ENCODE measurements around the gene SERPINA4.
"Not testable (repeated sequence)": the region's sequence is repeated elsewhere in the genome, so short reads cannot be mapped to it uniquely, and the experiment has no call there.

Gene SERPINA4

GRCh38 chr14:94570440-94570839 is 9.2 kb downstream of the SERPINA4 start:
- no peak for DNase-seq

- no peak for DNase-seq
Observed at GRCh38 chr14:94571395-94571794, 10.2 kb downstream of the SERPINA4 start.

- no peak for DNase-seq
Observed at GRCh38 chr14:94571950-94572349, 10.7 kb downstream of the SERPINA4 start.

- DNase-seq, result no peak
Observed at GRCh38 chr14:94572637-94573303, 11.5 kb downstream of the SERPINA4 start.

- no peak for DNase-seq
Observed at GRCh38 chr14:94573475-94574277, 12.4 kb downstream of the SERPINA4 start.

GRCh38 chr14:94574336-94574735 is 13.1 kb downstream of the SERPINA4 start:
- DNase-seq, result no peak

GRCh38 chr14:94575730-94576585 is 14.7 kb downstream of the SERPINA4 start:
- DNase-seq, result no peak

- DNase-seq, result not testable (repeated sequence)
Observed at GRCh38 chr14:94577472-94577871, 16.2 kb downstream of the SERPINA4 start.

GRCh38 chr14:94578712-94579111 is 17.5 kb downstream of the SERPINA4 start:
- no peak for DNase-seq

- no peak for DNase-seq
Observed at GRCh38 chr14:94581127-94581999, 20.1 kb downstream of the SERPINA4 start, which contains the start of gene SERPINA5. SERPINA5 (plus strand) TSS chr14:94581426; CDS start chr14:94587363, 5,937 bp downstream.

GRCh38 chr14:94582199-94582750 is 21.0 kb downstream of the SERPINA4 start:
- no peak for DNase-seq

GRCh38 chr14:94582851-94583250 is 21.6 kb downstream of the SERPINA4 start:
- no peak for DNase-seq

- DNase-seq, result no peak
Observed at GRCh38 chr14:94583557-94583956, 22.3 kb downstream of the SERPINA4 start.

GRCh38 chr14:94584591-94585280 is 23.5 kb downstream of the SERPINA4 start:
- no peak for DNase-seq

- DNase-seq, result no peak
Observed at GRCh38 chr14:94586635-94587034, 25.4 kb downstream of the SERPINA4 start.

- DNase-seq, result no peak
Observed at GRCh38 chr14:94588311-94588710, 27.1 kb downstream of the SERPINA4 start.

- DNase-seq, result no peak
Observed at GRCh38 chr14:94591073-94591472, 29.8 kb downstream of the SERPINA4 start.

- no peak for DNase-seq
Observed at GRCh38 chr14:94591871-94592270, 30.6 kb downstream of the SERPINA4 start.

GRCh38 chr14:94592457-94592856 is 31.2 kb downstream of the SERPINA4 start:
- DNase-seq, result no peak

- no peak for DNase-seq
Observed at GRCh38 chr14:94593376-94593748, 32.1 kb downstream of the SERPINA4 start.

- DNase-seq, result no peak
Observed at GRCh38 chr14:94593749-94594431, 32.6 kb downstream of the SERPINA4 start.
